ENCODE measurements around the gene PNPLA1. TPM values are rescaled to one million over a fixed set of nuclear protein-coding genes. Genes with fewer than 3 reads are reported as not detected.
"Not testable (repeated sequence)": the region's sequence is repeated elsewhere in the genome, so short reads cannot be mapped to it uniquely, and the experiment has no call there.

Gene PNPLA1
- total RNA-seq, 2 donors from 2014 or later, result not detected

- H3K27me3 ChIP-seq (ENCODE audit: control insufficient read depth, insufficient read depth, low read length, poor library complexity, severe bottlenecking), result peaks cover 30% of the 10 kb centered on the region
- TF ChIP-seq CTCF (conservative IDR thresholded peaks at IDR 0.05), result no peak
- Mint-ChIP-seq H3K4me3 (no peak overlapping the region), H3K27ac (no peak overlapping the region), H3K9me3 (no peaks in the 10 kb centered on the region), H3K36me3 (ENCODE audit: low read depth) (no peaks in the 10 kb centered on the region), H3K4me1 (peaks cover 17% of the 10 kb centered on the region), H3K27me3 (ENCODE audit: insufficient read depth) (peaks cover 36% of the 10 kb centered on the region)
- H3K9ac ChIP-seq (ENCODE audit: extremely low read depth, low read length, poor library complexity, severe bottlenecking), result no peak overlapping the region
- H3K9me3 ChIP-seq (ENCODE audit: control insufficient read depth, low read length), result no peaks in the 10 kb centered on the region
- 88% methylated on average over 5 of the region's 5 CpGs for WGBS, 2 experiments (ENCODE audit: insufficient coverage in 1 of 2, insufficient read length in 1 of 2)
- H3K36me3 ChIP-seq (ENCODE audit: control insufficient read depth, insufficient read depth, low read length), result no peaks in the 10 kb centered on the region
- peak; percentile 3 for DNase-seq
- no peak overlapping the region for H3K4me3 ChIP-seq (ENCODE audit: low read length)
- peaks cover 3% of the 10 kb centered on the region for H3K4me1 ChIP-seq (ENCODE audit: control insufficient read depth, insufficient read depth, low read length)
- no peak overlapping the region for H3K27ac ChIP-seq (ENCODE audit: low read depth, low read length)
Measured at GRCh38 chr6:36336208-36336710, 66.4 kb downstream of the PNPLA1 start.

- H3K9ac ChIP-seq (ENCODE audit: extremely low read depth, low read length, poor library complexity, severe bottlenecking), result no peak within 1 kb of the TSS
- H3K4me3 ChIP-seq (ENCODE audit: low read length), result no peak within 1 kb of the TSS
- Mint-ChIP-seq H3K9me3 (no peaks in the 10 kb centered on the region), H3K27me3 (ENCODE audit: insufficient read depth) (peaks cover 36% of the 10 kb centered on the region), H3K36me3 (ENCODE audit: low read depth) (no peaks in the 10 kb centered on the region), H3K4me3 (no peak within 1 kb of the TSS), H3K27ac (no peak within 1 kb of the TSS), H3K4me1 (peaks cover 17% of the 10 kb centered on the region)
- no peaks in the 10 kb centered on the region for H3K9me3 ChIP-seq (ENCODE audit: control insufficient read depth, low read length)
- no peaks in the 10 kb centered on the region for H3K36me3 ChIP-seq (ENCODE audit: control insufficient read depth, insufficient read depth, low read length)
- peaks cover 3% of the 10 kb centered on the region for H3K4me1 ChIP-seq (ENCODE audit: control insufficient read depth, insufficient read depth, low read length)
- 92 to 94% methylated on average over 2 to 3 of the region's 3 CpGs for WGBS, 2 experiments (ENCODE audit: insufficient coverage in 1 of 2, insufficient read length in 1 of 2)
- no peak within 1 kb of the TSS for H3K27ac ChIP-seq (ENCODE audit: low read depth, low read length)
- H3K27me3 ChIP-seq (ENCODE audit: control insufficient read depth, insufficient read depth, low read length, poor library complexity, severe bottlenecking), result peaks cover 30% of the 10 kb centered on the region
- no peak for TF ChIP-seq CTCF (conservative IDR thresholded peaks at IDR 0.05)
- peak; percentile 31 for DNase-seq
Measured at GRCh38 chr6:36336779-36337241, 67.0 kb downstream of the PNPLA1 start, which contains the start of gene BNIP5. Gene BNIP5 (minus strand): TSS chr6:36336888. CDS start chr6:36330690, 6,198 bp downstream.

- Mint-ChIP-seq H3K9me3 (no peaks in the 10 kb centered on the region), H3K4me3 (no peak overlapping the region), H3K4me1 (peaks cover 17% of the 10 kb centered on the region), H3K27me3 (ENCODE audit: insufficient read depth) (peaks cover 33% of the 10 kb centered on the region), H3K36me3 (ENCODE audit: low read depth) (no peaks in the 10 kb centered on the region), H3K27ac (no peak overlapping the region)
- Histone ChIP-seq H3K9ac (ENCODE audit: extremely low read depth, low read length, poor library complexity, severe bottlenecking) (no peak overlapping the region), H3K27me3 (ENCODE audit: control insufficient read depth, insufficient read depth, low read length, poor library complexity, severe bottlenecking) (peaks cover 28% of the 10 kb centered on the region), H3K36me3 (ENCODE audit: control insufficient read depth, insufficient read depth, low read length) (no peaks in the 10 kb centered on the region), H3K27ac (ENCODE audit: low read depth, low read length) (no peak overlapping the region), H3K4me1 (ENCODE audit: control insufficient read depth, insufficient read depth, low read length) (peaks cover 3% of the 10 kb centered on the region), H3K4me3 (ENCODE audit: low read length) (no peak overlapping the region), H3K9me3 (ENCODE audit: control insufficient read depth, low read length) (no peaks in the 10 kb centered on the region)
- peak; percentile 20 for DNase-seq
- TF ChIP-seq CTCF (conservative IDR thresholded peaks at IDR 0.05), result no peak
- 89 to 100% methylated on average over 1 of the region's 1 CpG for WGBS, 2 experiments (ENCODE audit: insufficient coverage in 1 of 2, insufficient read length in 1 of 2)
Measured at GRCh38 chr6:36337814-36338213, 68.0 kb downstream of the PNPLA1 start.

- not testable (repeated sequence) for DNase-seq; H3K9me3 Mint-ChIP-seq; H3K36me3 ChIP-seq (ENCODE audit: control insufficient read depth, insufficient read depth, low read length); H3K27ac ChIP-seq (ENCODE audit: low read depth, low read length); H3K4me3 Mint-ChIP-seq; H3K27ac Mint-ChIP-seq; H3K4me1 ChIP-seq (ENCODE audit: control insufficient read depth, insufficient read depth, low read length); H3K9me3 ChIP-seq (ENCODE audit: control insufficient read depth, low read length); H3K9ac ChIP-seq (ENCODE audit: extremely low read depth, low read length, poor library complexity, severe bottlenecking); H3K4me3 ChIP-seq (ENCODE audit: low read length); H3K36me3 Mint-ChIP-seq (ENCODE audit: low read depth)
- peaks cover 33% of the 10 kb centered on the region for H3K27me3 Mint-ChIP-seq (ENCODE audit: insufficient read depth)
- peaks cover 24% of the 10 kb centered on the region for H3K27me3 ChIP-seq (ENCODE audit: control insufficient read depth, insufficient read depth, low read length, poor library complexity, severe bottlenecking)
- H3K4me1 Mint-ChIP-seq, result peaks cover 17% of the 10 kb centered on the region
- WGBS, 2 experiments (ENCODE audit: insufficient coverage in 1 of 2, insufficient read length in 1 of 2), result 20 to 46% methylated on average over 1 of the region's 1 CpG
Measured at GRCh38 chr6:36338223-36338622, 68.4 kb downstream of the PNPLA1 start.

Measured in endodermal cell (in vitro differentiated cells).